AML-193 (cell line): ENCODE measurements around the gene TPCN1.
A peak's percentile ranks its signal among the peaks of the same experiment; 100 is the strongest.

Experiments used
- DNase-seq, 2 experiments: peaks; one replicate each; lab custom pipeline; 2025; lab: John Stamatoyannopoulos, UW

Gene TPCN1

GRCh38 chr12:113310489-113310888, 89.2 kb downstream of the TPCN1 start:
- DNase-seq: no peak

GRCh38 chr12:113314121-113314529, 92.9 kb downstream of the TPCN1 start:
- DNase-seq: no peak

- no peak for DNase-seq
Measured at GRCh38 chr12:113315358-113315757, 94.1 kb downstream of the TPCN1 start.

- no peak for DNase-seq
Measured at GRCh38 chr12:113316155-113316554, 94.9 kb downstream of the TPCN1 start.

GRCh38 chr12:113317122-113317521, 95.9 kb downstream of the TPCN1 start:
- no peak for DNase-seq

GRCh38 chr12:113318046-113318656, 96.9 kb downstream of the TPCN1 start:
- DNase-seq: no peak

GRCh38 chr12:113318900-113319628, 97.8 kb downstream of the TPCN1 start:
- DNase-seq: no peak

- no peak for DNase-seq
Measured at GRCh38 chr12:113320401-113320800, 99.1 kb downstream of the TPCN1 start.

GRCh38 chr12:113322343-113322742, 101.1 kb downstream of the TPCN1 start:
- DNase-seq: no peak

GRCh38 chr12:113325916-113326315, 104.7 kb downstream of the TPCN1 start:
- no peak for DNase-seq

GRCh38 chr12:113326775-113327395, 105.6 kb downstream of the TPCN1 start:
- no peak for DNase-seq

- DNase-seq: no peak
Measured at GRCh38 chr12:113328368-113328889, 107.2 kb downstream of the TPCN1 start.

- DNase-seq: no peak
Measured at GRCh38 chr12:113329022-113329790, 107.9 kb downstream of the TPCN1 start.

- no peak for DNase-seq
Measured at GRCh38 chr12:113329791-113330417, 108.6 kb downstream of the TPCN1 start.

GRCh38 chr12:113330505-113330904, 109.2 kb downstream of the TPCN1 start:
- no peak for DNase-seq

GRCh38 chr12:113332688-113333417, 111.6 kb downstream of the TPCN1 start:
- no peak for DNase-seq

GRCh38 chr12:113333418-113333750, 112.1 kb downstream of the TPCN1 start:
- DNase-seq: no peak

- peak; percentile 46 to 61 for DNase-seq
Measured at GRCh38 chr12:113333877-113334785, 112.9 kb downstream of the TPCN1 start.

GRCh38 chr12:113334786-113335539, 113.7 kb downstream of the TPCN1 start, which contains the start of gene SLC8B1:
SLC8B1 (minus strand) TSS chr12:113335109; CDS start chr12:113332878, 2,231 bp downstream.
- DNase-seq: peak; percentile 39 to 60
